Skin epidermis (tissue), 12 donors: Measurements from ENCODE around the gene LRAT.
"Not testable (repeated sequence)": the region's sequence is repeated elsewhere in the genome, so short reads cannot be mapped to it uniquely, and the experiment has no call there.

Experiments
- H3K27ac ChIP-seq, 21 experiments: fragments of 200-600 bp; sonication (generic) in 11 of 21; one replicate each; pipeline ENCODE4 v1.5.0; 2020; ENCODE audit warnings: mild to moderate bottlenecking in 3 of 21, inconsistent platforms in 2 of 21, moderate library complexity in 2 of 21
- H3K4me3 ChIP-seq, 7 experiments: fragments of 200-600 bp; sonication (generic) in 2 of 7; one replicate each; pipeline ENCODE4 v1.5.0; 2020; ENCODE audit warnings: inconsistent platforms in 2 of 7, mild to moderate bottlenecking in 2 of 7, moderate library complexity in 1 of 7

Gene LRAT

GRCh38 chr4:154743683-154744340, at the start of gene LRAT:
Gene LRAT, plus strand, starts transcription at chr4:154744000. Its CDS starts 327 bp downstream, at chr4:154744327.
- Histone ChIP-seq H3K27ac (no peak within 1 kb of the TSS), H3K4me3 (peak within 1 kb of the TSS; percentile 5 to 40 (median 26))

- Histone ChIP-seq H3K27ac (no peak overlapping the region), H3K4me3 (no peak overlapping the region)
Measured at GRCh38 chr4:154707877-154708276, 35.9 kb upstream of the LRAT start.

- Histone ChIP-seq H3K4me3 (no peak overlapping the region), H3K27ac (no peak overlapping the region)
Measured at GRCh38 chr4:154709550-154709949, 34.2 kb upstream of the LRAT start.

- no peak overlapping the region for H3K27ac ChIP-seq
- H3K4me3 ChIP-seq, result no peak overlapping the region
Measured at GRCh38 chr4:154711522-154711921, 32.3 kb upstream of the LRAT start.

- no peak overlapping the region for H3K27ac ChIP-seq
- H3K4me3 ChIP-seq, result no peak overlapping the region
Measured at GRCh38 chr4:154714339-154715040, 29.3 kb upstream of the LRAT start.

GRCh38 chr4:154719087-154719486, 24.7 kb upstream of the LRAT start:
- H3K27ac ChIP-seq, result peak overlapping the region in 1 of 21 experiments; percentile 15

GRCh38 chr4:154720123-154720522, 23.7 kb upstream of the LRAT start:
- Histone ChIP-seq H3K27ac (no peak overlapping the region), H3K4me3 (no peak overlapping the region)

More at GRCh38 chr4:154719087-154719486, 24.7 kb upstream of the LRAT start:
- no peak overlapping the region for H3K4me3 ChIP-seq

- no peak overlapping the region for H3K27ac ChIP-seq
- H3K4me3 ChIP-seq, result no peak overlapping the region
Measured at GRCh38 chr4:154720618-154721267, 23.1 kb upstream of the LRAT start.

- H3K4me3 ChIP-seq, result no peak overlapping the region
- H3K27ac ChIP-seq, result no peak overlapping the region
Measured at GRCh38 chr4:154722262-154722661, 21.5 kb upstream of the LRAT start.

- not testable (repeated sequence) for H3K27ac ChIP-seq, H3K4me3 ChIP-seq
Measured at GRCh38 chr4:154723601-154724000, 20.2 kb upstream of the LRAT start.

- Histone ChIP-seq H3K4me3 (no peak overlapping the region), H3K27ac (no peak overlapping the region)
Measured at GRCh38 chr4:154727540-154727939, 16.3 kb upstream of the LRAT start.

GRCh38 chr4:154731756-154732155, 12.0 kb upstream of the LRAT start:
- Histone ChIP-seq H3K27ac (no peak overlapping the region), H3K4me3 (no peak overlapping the region)

GRCh38 chr4:154732669-154733068, 11.1 kb upstream of the LRAT start:
- Histone ChIP-seq H3K27ac (no peak overlapping the region), H3K4me3 (no peak overlapping the region)

- no peak overlapping the region for H3K4me3 ChIP-seq
- H3K27ac ChIP-seq, result no peak overlapping the region
Measured at GRCh38 chr4:154736770-154737169, 7.0 kb upstream of the LRAT start.

GRCh38 chr4:154738426-154738825, 5.4 kb upstream of the LRAT start:
- Histone ChIP-seq H3K4me3 (no peak overlapping the region), H3K27ac (no peak overlapping the region)

- H3K4me3 ChIP-seq, result no peak overlapping the region
- H3K27ac ChIP-seq, result no peak overlapping the region
Measured at GRCh38 chr4:154739111-154739510, 4.7 kb upstream of the LRAT start.

- Histone ChIP-seq H3K4me3 (no peak overlapping the region), H3K27ac (no peak overlapping the region)
Measured at GRCh38 chr4:154740462-154740861, 3.3 kb upstream of the LRAT start.

GRCh38 chr4:154741131-154741665, 2.6 kb upstream of the LRAT start:
- no peak overlapping the region for H3K27ac ChIP-seq
- H3K4me3 ChIP-seq, result no peak overlapping the region

- Histone ChIP-seq H3K4me3 (peak overlapping the region in 1 of 7 experiments; percentile 4), H3K27ac (no peak overlapping the region)
Measured at GRCh38 chr4:154741922-154742850, 1.6 kb upstream of the LRAT start.
